ENCODE measurements around the gene CTSH.
"Not testable (repeated sequence)": the region's sequence is repeated elsewhere in the genome, so short reads cannot be mapped to it uniquely, and the experiment has no call there.

DNA sequence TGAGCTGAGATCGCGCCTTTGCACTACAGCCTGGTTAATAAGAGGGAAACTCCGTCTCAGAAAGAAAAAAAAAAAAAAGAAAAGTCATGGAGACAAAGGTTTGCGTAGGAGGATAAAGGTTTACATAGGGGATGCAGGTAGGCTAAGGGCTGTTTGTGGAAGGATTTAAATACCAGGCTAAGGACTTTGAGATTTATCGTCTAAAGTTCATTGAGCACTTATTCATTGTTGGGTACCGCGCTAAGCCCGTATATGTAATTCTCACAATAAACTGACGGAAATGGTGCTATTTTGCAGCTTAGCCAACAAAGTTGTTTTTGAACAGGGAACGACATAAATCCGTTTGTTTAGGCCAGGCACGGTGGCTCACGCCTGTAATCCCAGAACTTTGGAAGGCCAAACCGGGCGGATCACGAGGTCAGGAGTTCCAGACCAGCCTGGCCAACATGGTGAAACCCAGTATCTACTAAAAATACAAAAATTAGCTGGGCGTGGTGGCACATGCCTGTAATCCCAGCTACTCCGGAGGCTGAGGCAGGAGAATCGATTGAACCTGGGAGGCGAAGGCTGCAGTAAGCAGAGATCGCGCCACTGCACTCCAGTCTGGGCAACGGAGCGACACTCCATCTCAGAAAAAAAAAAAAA lies 73.2 kb downstream of the CTSH start:
- TF ChIP-seq, protein P1, sequence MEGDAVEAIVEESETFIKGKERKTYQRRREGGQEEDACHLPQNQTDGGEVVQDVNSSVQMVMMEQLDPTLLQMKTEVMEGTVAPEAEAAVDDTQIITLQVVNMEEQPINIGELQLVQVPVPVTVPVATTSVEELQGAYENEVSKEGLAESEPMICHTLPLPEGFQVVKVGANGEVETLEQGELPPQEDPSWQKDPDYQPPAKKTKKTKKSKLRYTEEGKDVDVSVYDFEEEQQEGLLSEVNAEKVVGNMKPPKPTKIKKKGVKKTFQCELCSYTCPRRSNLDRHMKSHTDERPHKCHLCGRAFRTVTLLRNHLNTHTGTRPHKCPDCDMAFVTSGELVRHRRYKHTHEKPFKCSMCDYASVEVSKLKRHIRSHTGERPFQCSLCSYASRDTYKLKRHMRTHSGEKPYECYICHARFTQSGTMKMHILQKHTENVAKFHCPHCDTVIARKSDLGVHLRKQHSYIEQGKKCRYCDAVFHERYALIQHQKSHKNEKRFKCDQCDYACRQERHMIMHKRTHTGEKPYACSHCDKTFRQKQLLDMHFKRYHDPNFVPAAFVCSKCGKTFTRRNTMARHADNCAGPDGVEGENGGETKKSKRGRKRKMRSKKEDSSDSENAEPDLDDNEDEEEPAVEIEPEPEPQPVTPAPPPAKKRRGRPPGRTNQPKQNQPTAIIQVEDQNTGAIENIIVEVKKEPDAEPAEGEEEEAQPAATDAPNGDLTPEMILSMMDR (IDR thresholded peaks at IDR 0.05), result not testable (repeated sequence)
- TF ChIP-seq POLR2A, POLR2AphosphoS5 (IDR thresholded peaks at IDR 0.05): not testable (repeated sequence)

Data from prostate gland (tissue), 2 donors.